Nephron (organoid): ENCODE measurements around the gene AMACR.

ENCODE experiments used
- H3K27ac Mint-ChIP-seq, 3 experiments: 2 replicates each; pipeline ENCODE4 v1.8.0; 2020; ENCODE audit warnings: mixed read lengths in 3 of 3, mild to moderate bottlenecking in 2 of 3, moderate library complexity in 1 of 3
- H3K27me3 Mint-ChIP-seq: 2 replicates; pipeline ENCODE4 v1.8.0; 2021; ENCODE audit warnings: low read depth, mild to moderate bottlenecking, moderate library complexity, mixed read lengths
- H3K36me3 Mint-ChIP-seq: 2 replicates; pipeline ENCODE4 v1.8.0; 2020; ENCODE audit warnings: low read depth, mixed read lengths
- H3K4me1 Mint-ChIP-seq: 2 replicates; pipeline ENCODE4 v1.8.0; 2020; ENCODE audit warnings: mixed read lengths
- H3K4me3 Mint-ChIP-seq, 3 experiments: 2 replicates each; pipeline ENCODE4 v1.8.0; 2020; ENCODE audit warnings: mild to moderate bottlenecking in 3 of 3, mixed read lengths in 3 of 3, moderate library complexity in 2 of 3
- H3K9me3 Mint-ChIP-seq: 2 replicates; pipeline ENCODE4 v1.8.0; 2020; ENCODE audit warnings: mixed read lengths
- CTCF ChIP-seq, 3 experiments: fragments of 200-600 bp; sonication (generic); IDR thresholded peaks; one replicate each; pipeline ENCODE4 v1.5.0; 2021; ENCODE audit warnings: antibody characterized with exemption in 3 of 3; ENCODE audit not compliant: unreplicated experiment in 3 of 3

Gene AMACR

DNA sequence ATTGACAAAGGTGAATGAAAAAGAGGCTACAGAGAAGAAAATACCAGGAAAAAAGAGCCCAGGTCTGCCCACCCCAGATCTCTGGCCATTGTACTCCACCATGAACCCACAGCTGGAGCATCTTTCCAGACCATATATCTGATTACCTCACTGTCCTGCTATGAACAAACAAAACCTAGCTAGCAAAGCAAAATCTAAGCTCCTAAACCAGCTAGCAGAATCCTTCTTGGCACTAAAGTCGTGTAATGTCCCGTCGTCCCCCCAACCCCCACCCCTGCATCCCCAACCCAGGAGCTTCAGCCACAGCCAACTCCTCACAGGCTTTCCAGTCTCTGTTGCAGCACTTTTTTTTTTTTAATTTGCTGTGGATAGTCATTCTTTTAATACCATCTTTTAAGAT is 32.6 kb upstream of the AMACR start:
- H3K9me3 Mint-ChIP-seq: no peaks in the 10 kb centered on the region
- peaks cover 72% of the 10 kb centered on the region for H3K4me1 Mint-ChIP-seq
- peak overlapping the region in 2 of 3 experiments; percentile 72 to 75 for H3K4me3 Mint-ChIP-seq
- H3K27me3 Mint-ChIP-seq: no peaks in the 10 kb centered on the region
- TF ChIP-seq CTCF (IDR thresholded peaks at IDR 0.05; ENCODE audit: unreplicated experiment in 3 of 3): no peak
- H3K36me3 Mint-ChIP-seq: peaks cover 18% of the 10 kb centered on the region
- H3K27ac Mint-ChIP-seq: peak overlapping the region; percentile 40 to 90 (median 76)

DNA sequence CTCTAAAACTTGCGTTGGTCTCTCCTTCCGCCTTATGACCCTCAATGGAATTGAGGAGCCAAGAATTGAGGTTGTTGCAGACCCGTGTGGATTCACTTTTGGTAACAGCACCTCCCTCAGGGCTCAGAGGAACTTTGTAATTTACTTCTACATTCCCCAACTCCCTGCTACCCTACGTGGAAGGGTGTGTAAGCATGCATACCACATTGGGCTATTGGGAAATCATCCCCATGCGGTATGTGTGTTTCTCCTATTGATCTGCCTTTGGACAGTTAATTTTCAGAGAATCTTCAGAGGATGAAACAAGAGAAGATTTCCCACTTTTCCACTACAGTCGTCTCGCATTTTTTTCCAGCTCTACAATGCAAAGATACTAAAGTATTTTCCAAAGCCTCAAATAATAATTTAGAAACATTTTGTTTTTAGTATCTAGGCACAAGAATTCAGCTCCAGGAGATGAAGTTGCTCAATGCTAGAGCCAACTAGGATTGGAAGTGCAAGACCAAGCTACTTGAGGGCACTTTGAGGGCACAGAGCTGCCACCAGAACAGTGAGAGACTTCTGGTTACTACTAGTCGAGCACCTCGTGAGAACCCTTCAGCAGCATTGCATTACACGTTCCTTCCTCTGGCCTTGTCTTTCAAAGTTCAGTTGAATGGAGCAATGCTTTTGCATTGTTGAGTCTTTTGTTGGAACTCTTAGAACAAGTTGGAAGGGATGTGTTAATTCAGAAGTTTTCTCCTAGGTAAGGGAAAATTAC is 31.7 kb upstream of the AMACR start:
- peak overlapping the region; percentile 71 to 90 (median 76) for H3K27ac Mint-ChIP-seq
- no peak for TF ChIP-seq CTCF (IDR thresholded peaks at IDR 0.05; ENCODE audit: unreplicated experiment in 3 of 3)
- H3K36me3 Mint-ChIP-seq: peaks cover 26% of the 10 kb centered on the region

GRCh38 chr5:34038838-34039237 is 31.0 kb upstream of the AMACR start:
- H3K27me3 Mint-ChIP-seq: no peaks in the 10 kb centered on the region
- TF ChIP-seq CTCF (IDR thresholded peaks at IDR 0.05; ENCODE audit: unreplicated experiment in 3 of 3): no peak
- peaks cover 77% of the 10 kb centered on the region for H3K4me1 Mint-ChIP-seq
- no peak overlapping the region for H3K4me3 Mint-ChIP-seq
- H3K36me3 Mint-ChIP-seq: peaks cover 28% of the 10 kb centered on the region
- peak overlapping the region in 1 of 3 experiments; percentile 65 for H3K27ac Mint-ChIP-seq
- H3K9me3 Mint-ChIP-seq: no peaks in the 10 kb centered on the region

More for the DNA sequence above, 31.7 kb upstream of the AMACR start:
- Mint-ChIP-seq H3K9me3 (no peaks in the 10 kb centered on the region), H3K4me1 (peaks cover 77% of the 10 kb centered on the region), H3K27me3 (no peaks in the 10 kb centered on the region), H3K4me3 (no peak overlapping the region)

DNA sequence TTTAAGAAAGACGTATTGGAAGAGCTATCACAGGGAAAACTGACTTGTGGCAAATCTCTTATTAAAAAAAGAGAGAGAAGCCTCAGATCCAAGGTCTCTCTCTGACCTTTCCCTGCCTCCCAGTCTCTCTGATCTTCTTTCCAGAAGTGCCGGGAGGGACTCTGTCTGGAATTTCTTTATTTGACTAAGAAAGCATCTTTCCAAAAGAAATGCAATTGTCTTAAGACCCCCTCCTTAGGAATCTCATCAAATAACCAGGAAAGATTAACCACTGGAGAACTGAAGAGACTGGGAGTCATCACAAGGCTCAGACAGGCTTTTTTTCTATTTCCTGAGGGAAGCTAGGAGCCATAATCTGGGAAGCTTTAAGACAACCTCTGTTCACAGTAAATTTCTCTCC is 30.5 kb upstream of the AMACR start:
- peak overlapping the region in 2 of 3 experiments; percentile 5 to 65 for H3K27ac Mint-ChIP-seq
- TF ChIP-seq CTCF (IDR thresholded peaks at IDR 0.05; ENCODE audit: unreplicated experiment in 3 of 3): no peak
- H3K9me3 Mint-ChIP-seq: no peaks in the 10 kb centered on the region
- H3K4me3 Mint-ChIP-seq: peak overlapping the region in 1 of 3 experiments; percentile 20
- H3K36me3 Mint-ChIP-seq: peaks cover 31% of the 10 kb centered on the region
- no peaks in the 10 kb centered on the region for H3K27me3 Mint-ChIP-seq
- peaks cover 73% of the 10 kb centered on the region for H3K4me1 Mint-ChIP-seq

GRCh38 chr5:34037726-34038125 is 29.9 kb upstream of the AMACR start:
- no peak for TF ChIP-seq CTCF (IDR thresholded peaks at IDR 0.05; ENCODE audit: unreplicated experiment in 3 of 3)
- peaks cover 66% of the 10 kb centered on the region for H3K4me1 Mint-ChIP-seq
- peaks cover 36% of the 10 kb centered on the region for H3K36me3 Mint-ChIP-seq
- no peaks in the 10 kb centered on the region for H3K9me3 Mint-ChIP-seq
- H3K27me3 Mint-ChIP-seq: no peaks in the 10 kb centered on the region
- peak overlapping the region in 1 of 3 experiments; percentile 20 for H3K4me3 Mint-ChIP-seq
- H3K27ac Mint-ChIP-seq: peak overlapping the region; percentile 5 to 66 (median 65)

- Mint-ChIP-seq H3K9me3 (no peaks in the 10 kb centered on the region), H3K36me3 (peaks cover 43% of the 10 kb centered on the region), H3K4me1 (peaks cover 46% of the 10 kb centered on the region), H3K27ac (peak overlapping the region in 2 of 3 experiments; percentile 15 to 59), H3K4me3 (no peak overlapping the region), H3K27me3 (no peaks in the 10 kb centered on the region)
- no peak for TF ChIP-seq CTCF (IDR thresholded peaks at IDR 0.05; ENCODE audit: unreplicated experiment in 3 of 3)
Measured at GRCh38 chr5:34035756-34036155, 27.9 kb upstream of the AMACR start.
